SK-N-SH (cell line): ENCODE data around the gene CD300LF. TPM values are rescaled to one million over a fixed set of nuclear protein-coding genes. Genes with fewer than 3 reads are reported as not detected.

Experiments used
- CTCF ChIA-PET: fragments of 300-600, 350-600 bp; formaldehyde crosslinking; extraction: SDS; loops from one replicate; lab custom pipeline; 2021; lab: Yijun Ruan, JAX
- POLR2A ChIA-PET: fragments of 350-600 bp; sonication (Branson Sonifier 250); formaldehyde crosslinking; extraction: SDS; loops from one replicate; lab custom pipeline; 2020; ENCODE audit warnings: antibody characterized with exemption, inconsistent platforms; lab: Yijun Ruan, JAX
- DNase-seq: peaks from one replicate; pipeline ENCODE4 v3.0.0; 2012
- H2AFZ ChIP-seq: fragments of 200-600 bp; sonication (generic); 2 replicates; pipeline ENCODE4 v1.8.1; 2016; ENCODE audit warnings: antibody characterized with exemption, mild to moderate bottlenecking, low read depth
- H3F3A ChIP-seq: fragments of 200-600 bp; sonication (generic); replicated peaks from 2 replicates; pipeline ENCODE3; 2016; ENCODE audit warnings: antibody characterized with exemption, mild to moderate bottlenecking; ENCODE audit not compliant: insufficient read depth
- H3K27ac ChIP-seq, 2 experiments: fragments of 200-500 bp in 1 of 2; fragments of 200-600 bp in 1 of 2; sonication (Bioruptor generic) in 1 of 2; sonication (generic), shearing (Covaris generic) in 1 of 2; 2 replicates each; pipeline versions ENCODE4 v1.5.1 to v1.6.1; 2014 to 2016; ENCODE audit warnings: low read depth in 2 of 2, inconsistent platforms in 1 of 2, low read length in 1 of 2, mild to moderate bottlenecking in 1 of 2, mixed read lengths in 1 of 2
- H3K27me3 ChIP-seq: fragments of 200-600 bp; sonication (generic), shearing (Covaris generic); 2 replicates; pipeline ENCODE4 v1.6.1; 2016; ENCODE audit warnings: mixed run types; ENCODE audit not compliant: insufficient read depth
- H3K36me3 ChIP-seq, 2 experiments: fragments of 200-500 bp in 1 of 2; fragments of 200-600 bp in 1 of 2; sonication (Bioruptor generic) in 1 of 2; sonication (generic) in 1 of 2; replicated peaks in 1 of 2; 2 replicates each; pipeline versions ENCODE3 to v1.5.1; 2014 to 2016; ENCODE audit warnings: low read length in 1 of 2, mild to moderate bottlenecking in 1 of 2; ENCODE audit not compliant: insufficient read depth in 2 of 2, control insufficient read depth in 1 of 2
- H3K4me1 ChIP-seq, 2 experiments: fragments of 200-500 bp in 1 of 2; fragments of 200-600 bp in 1 of 2; sonication (Bioruptor generic) in 1 of 2; sonication (generic), shearing (Covaris generic) in 1 of 2; 2 replicates each; pipeline versions ENCODE4 v1.5.1 to v1.6.1; 2014 to 2016; ENCODE audit warnings: low read depth in 1 of 2, low read length in 1 of 2, mixed run types in 1 of 2; ENCODE audit not compliant: insufficient read depth in 2 of 2, control insufficient read depth in 1 of 2
- H3K4me2 ChIP-seq: fragments of 200-600 bp; sonication (generic), shearing (Covaris generic); 2 replicates; pipeline ENCODE4 v1.6.1; 2017; ENCODE audit warnings: mixed run types
- H3K4me3 ChIP-seq, 2 experiments: fragments of 200-500 bp in 1 of 2; fragments of 200-600 bp in 1 of 2; sonication (Bioruptor generic) in 1 of 2; sonication (generic), shearing (Covaris generic) in 1 of 2; 2 replicates each; pipeline versions ENCODE4 v1.5.1 to v1.8.1; 2014 to 2016; ENCODE audit warnings: low read depth in 2 of 2, inconsistent platforms in 1 of 2, low read length in 1 of 2, mild to moderate bottlenecking in 1 of 2, mixed read lengths in 1 of 2, moderate library complexity in 1 of 2
- H3K79me2 ChIP-seq: fragments of 200-600 bp; sonication (generic); 2 replicates; pipeline ENCODE4 v1.8.1; 2017; ENCODE audit warnings: mild to moderate bottlenecking; ENCODE audit not compliant: insufficient read depth
- H3K9ac ChIP-seq: fragments of 200-600 bp; sonication (generic); 2 replicates; pipeline ENCODE4 v1.6.1; 2017; ENCODE audit warnings: mixed run types
- H3K9me2 ChIP-seq: fragments of 200-600 bp; sonication (generic); 2 replicates; pipeline ENCODE4 v1.6.1; 2017; ENCODE audit warnings: mixed run types
- H3K9me3 ChIP-seq: fragments of 200-600 bp; sonication (generic); 2 replicates; pipeline ENCODE4 v1.6.1; 2017; ENCODE audit warnings: mixed run types, mild to moderate bottlenecking, moderate library complexity
- H4K20me1 ChIP-seq: fragments of 200-600 bp; sonication (generic); 2 replicates; pipeline ENCODE4 v1.6.1; 2017; ENCODE audit warnings: mild to moderate bottlenecking, mixed run types; ENCODE audit not compliant: insufficient read depth
- CHD2 ChIP-seq: fragments of 150-350 bp; IDR thresholded peaks from 2 replicates; pipeline ENCODE4 v1.6.1; 2018; ENCODE audit warnings: low read length; ENCODE audit not compliant: partially characterized antibody
- CTCF ChIP-seq: fragments of 200-600 bp; sonication (generic); IDR thresholded peaks from 2 replicates; pipeline ENCODE4 v1.6.1; 2017; ENCODE audit warnings: antibody characterized with exemption, mild to moderate bottlenecking, moderate library complexity
- ELF1 ChIP-seq: IDR thresholded peaks from 2 replicates; pipeline ENCODE4 v1.4.0; 2012
- EP300 ChIP-seq, 2 experiments: IDR thresholded peaks; 2 replicates each; pipeline versions ENCODE4 v1.4.0 to v1.6.1; 2012; ENCODE audit warnings: borderline replicate concordance in 1 of 2, low read depth in 1 of 2, low read length in 1 of 2
- EZH2phosphoT487 ChIP-seq: fragments of 200-600 bp; sonication (generic); IDR thresholded peaks from 2 replicates; pipeline ENCODE4 v1.6.1; 2017; ENCODE audit warnings: low read depth, mixed run types, mild to moderate bottlenecking, antibody characterized with exemption, moderate library complexity, borderline replicate concordance
- FOSL2 ChIP-seq: IDR thresholded peaks from 2 replicates; pipeline ENCODE4 v1.4.0; 2012; ENCODE audit warnings: low read depth, mild to moderate bottlenecking, moderate library complexity, borderline replicate concordance
- FOXM1 ChIP-seq: IDR thresholded peaks from 2 replicates; pipeline ENCODE4 v1.4.0; 2012; ENCODE audit warnings: low read depth, mild to moderate bottlenecking
- GATA2 ChIP-seq: sonication (generic); formaldehyde crosslinking; IDR thresholded peaks from 2 replicates; pipeline ENCODE4 v1.5.0; 2020; ENCODE audit warnings: mild to moderate bottlenecking, missing genetic modification reagents
- IRF3 ChIP-seq: fragments of 150-350 bp; IDR thresholded peaks from 2 replicates; pipeline ENCODE4 v1.6.1; 2016; ENCODE audit warnings: mild to moderate bottlenecking, low read depth, low read length
- JUND ChIP-seq: IDR thresholded peaks from 2 replicates; pipeline ENCODE4 v1.4.0; 2012
- MAX ChIP-seq: IDR thresholded peaks from 2 replicates; pipeline ENCODE4 v1.4.0; 2012; ENCODE audit warnings: low read depth
- NRF1 ChIP-seq: IDR thresholded peaks from 2 replicates; pipeline ENCODE4 v1.6.1; 2012; ENCODE audit warnings: low read depth, mild to moderate bottlenecking, low read length
- REST ChIP-seq: IDR thresholded peaks from 2 replicates; pipeline ENCODE4 v1.6.1; 2012; ENCODE audit warnings: mild to moderate bottlenecking, low read depth, low read length, moderate library complexity
- RFX5 ChIP-seq: IDR thresholded peaks from 2 replicates; pipeline ENCODE4 v1.6.1; 2012; ENCODE audit warnings: mild to moderate bottlenecking, improper control_type of control experiment, low read length
- RXRA ChIP-seq: IDR thresholded peaks from 2 replicates; pipeline ENCODE4 v1.4.0; 2012; ENCODE audit warnings: low read depth, mild to moderate bottlenecking, borderline replicate concordance
- SMC3 ChIP-seq: IDR thresholded peaks from 2 replicates; pipeline ENCODE4 v1.6.1; 2012; ENCODE audit warnings: low read depth, low read length, improper control_type of control experiment
- TAF1 ChIP-seq: IDR thresholded peaks from 2 replicates; pipeline ENCODE4 v1.6.1; 2012; ENCODE audit warnings: low read depth, mild to moderate bottlenecking, low read length, moderate library complexity, borderline replicate concordance
- TCF12 ChIP-seq: IDR thresholded peaks from 2 replicates; pipeline ENCODE4 v1.4.0; 2012
- USF2 ChIP-seq: fragments of 150-350 bp; IDR thresholded peaks from 2 replicates; pipeline ENCODE4 v1.6.1; 2017; ENCODE audit warnings: antibody characterized with exemption, low read length, low read depth, borderline replicate concordance
- YY1 ChIP-seq: IDR thresholded peaks from 2 replicates; pipeline ENCODE4 v1.4.0; 2012; ENCODE audit warnings: low read depth, mild to moderate bottlenecking
- WGBS: methylation state at CpG from one replicate; pipeline ENCODE4 v1.1.6; 2017; ENCODE audit warnings: low lambda C conversion rate; 5-methylcytosine and 5-hydroxymethylcytosine counted together
- polyA plus RNA-seq, 3 experiments: library from polyadenylated mRNA; depleted of rRNA; stranded (reverse); fragments of >200 nt; gene quantifications; 2 replicates each; pipeline ENCODE4 v1.2.3, GENCODE V29; 2012

CD300LF gene
- polyA plus RNA-seq, 1 of the 3 experiments (the other 2 are of a cell fraction) = not detected

GRCh38 chr17:74720506-74720905 is 7.8 kb upstream of the CD300LF start:
- H3K36me3 ChIP-seq = no peaks in the 10 kb centered on the region
- no peak overlapping the region for H3K27ac ChIP-seq
- TF ChIP-seq FOSL2 (no peak), RXRA (no peak), NRF1 (no peak), CHD2 (no peak), EZH2phosphoT487 (no peak), YY1 (no peak), JUND (no peak), FOXM1 (no peak), IRF3 (no peak), CTCF (no peak), MAX (no peak), EP300 (IDR thresholded peaks at IDR 0.05; ENCODE audit: borderline replicate concordance in 1 of 2, low read depth in 1 of 2, low read length in 1 of 2) (no peak), RFX5 (no peak), USF2 (no peak), ELF1 (no peak), GATA2 (CRISPR knock-in tag) (no peak), TAF1 (no peak), TCF12 (no peak), REST (no peak), SMC3 (no peak)
- H3K9ac ChIP-seq = no peak overlapping the region
- H3K27me3 ChIP-seq = no peaks in the 10 kb centered on the region
- WGBS = 66% methylated on average over 4 of the region's 4 CpGs
- H3K9me2 ChIP-seq = no peaks in the 10 kb centered on the region
- POLR2A ChIA-PET = no interaction called here
- H3K4me1 ChIP-seq = no peaks in the 10 kb centered on the region
- no peaks in the 10 kb centered on the region for H3K79me2 ChIP-seq
- H4K20me1 ChIP-seq = no peaks in the 10 kb centered on the region
- H2AFZ ChIP-seq = no peak overlapping the region
- H3K4me3 ChIP-seq = no peak overlapping the region
- H3F3A ChIP-seq = no peaks in the 10 kb centered on the region
- CTCF ChIA-PET = interaction anchor here (1.3 to 10.0 kb wide), 3 partner anchors 16 to 63 kb away, joined by 5 to 77 read pairs (median 6); partner anchors contain the start of gene RAB37
- DNase-seq = no peak
- H3K4me2 ChIP-seq = no peak overlapping the region
- H3K9me3 ChIP-seq = no peaks in the 10 kb centered on the region
